GM12878 (cell line): ENCODE results near the gene CCDC63. TPM values are rescaled to one million over a fixed set of nuclear protein-coding genes. Genes with fewer than 3 reads are reported as not detected.

Experiments used
- ATAC-seq: fragments of 200-7000 bp; cut with Tn5 transposase; 3 replicates; pipeline ENCODE4 v1.9.1; 2020; ENCODE audit warnings: mild to moderate bottlenecking, moderate library complexity
- BruUV-seq: library from RNA; stranded (reverse); fragments of 400-500 nt; replicated peaks from 2 replicates; lab custom pipeline; 2021; lab: Mats Ljungman, UMichigan
- CTCF ChIA-PET: fragments of 300-600 bp; sonication (Branson Sonifier 250); formaldehyde crosslinking; extraction: SDS; loops from one replicate; lab custom pipeline; 2021; ENCODE audit warnings: inconsistent platforms; lab: Yijun Ruan, JAX
- POLR2A ChIA-PET: fragments of 350-600 bp; formaldehyde crosslinking; extraction: SDS; loops from one replicate; lab custom pipeline; 2021; ENCODE audit warnings: inconsistent platforms; lab: Charles Lee
- RAD21 ChIA-PET: fragments of 300-600 bp; sonication (Branson Sonifier 250); formaldehyde crosslinking; loops from one replicate; lab custom pipeline; 2023; ENCODE audit warnings: antibody characterized with exemption; ENCODE audit not compliant: unreplicated experiment; lab: Charles Lee
- SMC1A ChIA-PET: fragments of 300-600 bp; sonication (Branson Sonifier 250); formaldehyde crosslinking; loops from one replicate; lab custom pipeline; 2023; ENCODE audit not compliant: unreplicated experiment, uncharacterized antibody; lab: Charles Lee
- DNase-seq: peaks from one replicate; pipeline ENCODE4 v3.0.0-alpha.2; 2011; ENCODE audit warnings: low read depth, low spot score
- FAIRE-seq: peaks from 3 replicates; lab custom pipeline; 2011; peaks lifted over from hg19 to GRCh38; lab: Jason Lieb, UNC
- H2AFZ ChIP-seq: 2 replicates; pipeline ENCODE4 v1.6.0; 2011; ENCODE audit warnings: low read depth, low read length, control low read depth; ENCODE audit not compliant: control insufficient read depth
- H3K27ac ChIP-seq: 2 replicates; pipeline ENCODE4 v1.5.1; 2011; ENCODE audit warnings: control low read depth; ENCODE audit not compliant: control insufficient read depth, insufficient read depth
- H3K27me3 ChIP-seq, 2 experiments: replicated peaks in 1 of 2; 2 replicates each; pipeline versions ENCODE4 v1.6.0 to v1.6.1; 2011; ENCODE audit warnings: low read length in 1 of 2; ENCODE audit not compliant: control insufficient read depth in 2 of 2, insufficient read depth in 2 of 2
- H3K36me3 ChIP-seq, 2 experiments: 2 replicates each; pipeline ENCODE4 v1.5.1; 2011; ENCODE audit warnings: low read length in 1 of 2; ENCODE audit not compliant: control insufficient read depth in 2 of 2, insufficient read depth in 2 of 2
- H3K4me1 ChIP-seq: 2 replicates; pipeline ENCODE4 v1.6.1; 2011; ENCODE audit warnings: mild to moderate bottlenecking, low read length, moderate library complexity, mixed read lengths; ENCODE audit not compliant: control insufficient read depth, insufficient read depth
- H3K4me2 ChIP-seq: 2 replicates; pipeline ENCODE4 v1.6.0; 2011; ENCODE audit warnings: control low read depth; ENCODE audit not compliant: control insufficient read depth, insufficient read depth
- H3K4me3 ChIP-seq: fragments of 200-600 bp; sonication (generic); 2 replicates; pipeline ENCODE4 v1.5.1; 2016
- H3K79me2 ChIP-seq: 2 replicates; pipeline ENCODE4 v1.6.0; 2011; ENCODE audit warnings: low read length; ENCODE audit not compliant: control insufficient read depth, insufficient read depth
- H3K9ac ChIP-seq: 2 replicates; pipeline ENCODE4 v1.8.0; 2011; ENCODE audit warnings: low read length, control low read depth, mixed read lengths; ENCODE audit not compliant: control insufficient read depth, insufficient read depth
- H3K9me3 ChIP-seq: replicated peaks from 3 replicates; pipeline ENCODE4 v1.5.1; 2011; ENCODE audit warnings: mild to moderate bottlenecking, low read length; ENCODE audit not compliant: control insufficient read depth, insufficient read depth
- H4K20me1 ChIP-seq: 2 replicates; pipeline ENCODE4 v1.6.0; 2011; ENCODE audit not compliant: control insufficient read depth, insufficient read depth
- ATF7 ChIP-seq: fragments of 450-650 bp; IDR thresholded peaks from 2 replicates; pipeline ENCODE4 v1.6.1; 2016; ENCODE audit warnings: low read depth, mild to moderate bottlenecking
- BHLHE40 ChIP-seq, 2 experiments: fragments of 450-650 bp in 1 of 2; IDR thresholded peaks; 2 replicates each; pipeline ENCODE4 v1.6.1; 2011 to 2017; ENCODE audit warnings: low read depth in 2 of 2, borderline replicate concordance in 1 of 2, improper control_type of control experiment in 1 of 2, low read length in 1 of 2, mild to moderate bottlenecking in 1 of 2
- BRCA1 ChIP-seq: IDR thresholded peaks from 2 replicates; pipeline ENCODE4 v1.6.1; 2011; ENCODE audit warnings: low read depth, low read length, improper control_type of control experiment
- HDAC2 ChIP-seq: fragments of 200-600 bp; sonication (generic); IDR thresholded peaks from 2 replicates; pipeline ENCODE4 v1.6.1; 2017
- LARP7 ChIP-seq: fragments of 450-650 bp; IDR thresholded peaks from 2 replicates; pipeline ENCODE4 v1.6.1; 2017; ENCODE audit warnings: mild to moderate bottlenecking
- NBN ChIP-seq: fragments of 450-650 bp; IDR thresholded peaks from 2 replicates; pipeline ENCODE4 v1.6.1; 2016
- NFYB ChIP-seq: IDR thresholded peaks from 2 replicates; pipeline ENCODE4 v1.6.1; 2011; ENCODE audit warnings: low read depth, mild to moderate bottlenecking, low read length, improper control_type of control experiment, moderate library complexity; ENCODE audit not compliant: insufficient read depth
- POLR2AphosphoS5 ChIP-seq: IDR thresholded peaks from 2 replicates; pipeline ENCODE4 v1.6.1; 2011; ENCODE audit warnings: mild to moderate bottlenecking, low read length, inconsistent platforms
- SP1 ChIP-seq: IDR thresholded peaks from one replicate; pipeline ENCODE4 v1.6.1; 2011; ENCODE audit warnings: low read depth, low read length
- SPI1 ChIP-seq: IDR thresholded peaks from 2 replicates; pipeline ENCODE4 v1.6.1; 2011; ENCODE audit warnings: low read depth, mild to moderate bottlenecking, low read length, moderate library complexity, borderline replicate concordance; ENCODE audit not compliant: insufficient read depth
- ZNF24 ChIP-seq: fragments of 450-650 bp; IDR thresholded peaks from 2 replicates; pipeline ENCODE4 v1.6.1; 2017; ENCODE audit warnings: antibody characterized with exemption, mild to moderate bottlenecking
- WGBS: methylation state at CpG from one replicate; pipeline ENCODE4 v1.1.6; 2016; ENCODE audit warnings: low lambda C conversion rate; ENCODE audit not compliant: insufficient replicate concordance, insufficient coverage; ENCODE audit errors: missing lambda C conversion rate; 5-methylcytosine and 5-hydroxymethylcytosine counted together
- in situ Hi-C: fragments of 300-500 bp; cut with MboI; formaldehyde crosslinking; loops from 9 replicates; pipeline ENCODE4 v1.14.3; 2018; ENCODE audit warnings: mixed read lengths
- intact Hi-C: fragments of 100-400 bp; cut with micrococcal nuclease; formaldehyde crosslinking; loops from one replicate; pipeline ENCODE4 v1.14.2; 2022; ENCODE audit not compliant: unreplicated experiment
- polyA plus RNA-seq, 11 experiments: library from polyadenylated mRNA; depleted of rRNA in 4 of 11; unstranded in 6 of 11; stranded (reverse) in 5 of 11; fragments of >200 nt; fragmentation: Nextera tagmentation in 4 of 11; fragmentation: Illumina TruSeq in 1 of 11; extraction: Ambion mirVana in 4 of 11; extraction: Trizol in 1 of 11; gene quantifications; 1 replicate in 1 of 11; 2 replicates in 10 of 11; pipeline versions ENCODE4 v1.2.1 to v1.2.3, GENCODE V29; 2011 to 2016; ENCODE audit warnings: inconsistent platforms in 2 of 11, missing spikeins in 2 of 11, low read depth in 1 of 11
- total RNA-seq, 4 experiments: library from RNA; depleted of rRNA in 3 of 4; stranded (reverse); fragments of >200 nt in 3 of 4; fragmentation: Illumina TruSeq in 1 of 4; extraction: Trizol in 1 of 4; gene quantifications; 2 replicates each; pipeline versions ENCODE4 v1.2.1 to v1.2.3, GENCODE V29; 2013 to 2021
- TF ChIP-seq, protein P1 (sequence below): IDR thresholded peaks from 2 replicates; pipeline ENCODE4 v1.6.1; 2012; ENCODE audit warnings: low read length, inconsistent platforms
- TF ChIP-seq, protein P2 (sequence below): IDR thresholded peaks from 2 replicates; pipeline ENCODE4 v1.6.1; 2012; ENCODE audit warnings: improper control_type of control experiment, low read depth, low read length; ENCODE audit not compliant: insufficient replicate concordance

Gene CCDC63
- total and polyA plus RNA-seq, 10 of the 15 experiments (the other 5 are each of a cell fraction or from before 2014, with no cell fraction given): not detected

DNA sequence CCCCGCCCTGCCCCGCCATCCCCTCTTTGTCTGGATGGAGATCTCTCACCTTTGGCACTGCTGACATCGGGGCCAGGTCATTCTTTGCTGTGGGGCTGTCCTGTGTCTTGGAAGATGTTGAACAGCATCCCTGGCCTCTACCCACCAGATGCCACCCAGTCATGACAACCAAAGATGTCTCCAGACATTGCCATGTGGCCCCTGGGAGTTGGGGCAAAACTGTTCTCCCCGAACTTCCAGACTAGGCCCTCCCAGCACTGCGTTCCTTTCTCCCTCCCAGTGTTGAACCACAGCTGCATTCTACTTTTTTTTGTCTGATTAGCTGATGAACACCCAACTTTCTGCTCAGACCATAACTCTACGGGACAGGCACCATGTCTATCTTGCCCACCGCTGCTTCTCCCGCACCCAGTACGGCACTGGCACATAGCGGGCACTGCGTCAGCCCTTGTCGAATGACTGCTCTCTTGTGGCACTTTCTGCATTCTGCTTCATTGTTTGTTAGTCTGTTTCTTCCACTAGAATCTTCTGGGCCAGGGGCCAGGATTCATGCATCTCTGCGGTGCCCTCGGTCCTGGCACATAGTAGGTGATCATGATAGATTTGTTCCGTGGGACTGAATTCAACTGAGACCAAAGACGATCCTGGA lies 86.7 kb downstream of the CCDC63 start (continued):
- TF ChIP-seq, protein P1, sequence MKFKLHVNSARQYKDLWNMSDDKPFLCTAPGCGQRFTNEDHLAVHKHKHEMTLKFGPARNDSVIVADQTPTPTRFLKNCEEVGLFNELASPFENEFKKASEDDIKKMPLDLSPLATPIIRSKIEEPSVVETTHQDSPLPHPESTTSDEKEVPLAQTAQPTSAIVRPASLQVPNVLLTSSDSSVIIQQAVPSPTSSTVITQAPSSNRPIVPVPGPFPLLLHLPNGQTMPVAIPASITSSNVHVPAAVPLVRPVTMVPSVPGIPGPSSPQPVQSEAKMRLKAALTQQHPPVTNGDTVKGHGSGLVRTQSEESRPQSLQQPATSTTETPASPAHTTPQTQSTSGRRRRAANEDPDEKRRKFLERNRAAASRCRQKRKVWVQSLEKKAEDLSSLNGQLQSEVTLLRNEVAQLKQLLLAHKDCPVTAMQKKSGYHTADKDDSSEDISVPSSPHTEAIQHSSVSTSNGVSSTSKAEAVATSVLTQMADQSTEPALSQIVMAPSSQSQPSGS: no peak
- TF ChIP-seq ZNF24 (no peak), SP1 (no peak), SPI1 (no peak)
- TF ChIP-seq, all 136 proteins: peak for 0

DNA sequence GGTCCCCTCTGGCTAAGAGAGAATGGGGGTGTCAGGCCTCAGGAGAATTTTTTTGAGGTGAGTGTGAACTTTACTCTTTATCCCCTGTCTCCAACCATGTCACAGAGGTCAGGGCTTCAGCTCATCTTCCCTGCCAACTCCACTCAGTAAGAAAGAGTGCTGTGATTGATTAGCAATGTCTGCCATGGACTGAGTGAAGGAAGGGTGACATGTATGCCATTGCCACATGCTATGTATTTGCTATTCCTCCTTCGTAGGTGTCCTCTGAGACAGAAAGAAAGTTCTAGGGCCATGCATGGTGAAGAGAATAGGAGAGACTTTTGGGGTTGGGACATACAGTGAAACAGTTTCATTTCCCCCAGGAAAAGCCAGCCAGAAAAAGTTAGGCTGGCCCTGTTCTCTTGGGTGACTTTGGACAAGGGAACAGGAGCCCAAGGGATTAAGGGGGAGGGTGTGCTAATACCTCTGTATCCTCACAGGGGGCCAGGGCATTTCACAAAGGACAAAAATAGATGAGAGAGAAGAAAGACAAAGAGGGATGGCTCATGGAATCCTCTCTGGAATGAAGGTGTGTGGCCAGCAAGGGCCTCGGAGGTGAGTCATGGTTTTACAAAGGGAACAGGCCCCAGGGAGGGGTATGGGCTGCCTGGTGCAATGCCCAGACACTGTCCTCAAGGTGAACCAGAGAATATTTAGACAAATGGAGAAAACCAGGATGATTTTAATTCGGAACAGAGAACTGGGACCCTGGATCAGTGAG lies 87.5 kb downstream of the CCDC63 start:
- in situ Hi-C loops: loop anchor here (5.0 kb wide), 1 partner anchor 378 kb away; no protein-coding TSS in a partner anchor
- 13% methylated on average over 3 of the region's 3 CpGs for WGBS
- Histone ChIP-seq H3K27ac (no peak overlapping the region), H3K9me3 (no peaks in the 10 kb centered on the region), H3K9ac (no peak overlapping the region), H3K4me1 (peaks cover 3% of the 10 kb centered on the region; the same call in 1 of the 2 replicates), H3K36me3 (no peaks in the 10 kb centered on the region), H4K20me1 (no peaks in the 10 kb centered on the region), H3K27me3 (no peaks in the 10 kb centered on the region), H2AFZ (no peak overlapping the region), H3K4me3 (no peak overlapping the region), H3K4me2 (no peak overlapping the region), H3K79me2 (no peaks in the 10 kb centered on the region)
- ATAC-seq (no peak), DNase-seq (no peak), FAIRE-seq (no peak)
- ChIA-PET RAD21 (no interaction called here), SMC1A (interaction anchor here (2.2 kb wide), 1 partner anchor 39 kb away, joined by 7 read pairs; no protein-coding TSS in a partner anchor), POLR2A (no interaction called here), CTCF (interaction anchor here (10.1 kb wide), 1 partner anchor 38 kb away, joined by 80 read pairs; no protein-coding TSS in a partner anchor)
- no TSS peak for BruUV-seq
- intact Hi-C loops: no loop called here
- TF ChIP-seq BHLHE40 (IDR thresholded peaks at IDR 0.05; ENCODE audit: borderline replicate concordance in 1 of 2, low read depth in 2 of 2, low read length in 1 of 2) (no peak), NFYB (no peak), NBN (no peak), BRCA1 (no peak), ATF7 (no peak), HDAC2 (no peak), LARP7 (no peak), POLR2AphosphoS5 (no peak)
- TF ChIP-seq, protein P2, sequence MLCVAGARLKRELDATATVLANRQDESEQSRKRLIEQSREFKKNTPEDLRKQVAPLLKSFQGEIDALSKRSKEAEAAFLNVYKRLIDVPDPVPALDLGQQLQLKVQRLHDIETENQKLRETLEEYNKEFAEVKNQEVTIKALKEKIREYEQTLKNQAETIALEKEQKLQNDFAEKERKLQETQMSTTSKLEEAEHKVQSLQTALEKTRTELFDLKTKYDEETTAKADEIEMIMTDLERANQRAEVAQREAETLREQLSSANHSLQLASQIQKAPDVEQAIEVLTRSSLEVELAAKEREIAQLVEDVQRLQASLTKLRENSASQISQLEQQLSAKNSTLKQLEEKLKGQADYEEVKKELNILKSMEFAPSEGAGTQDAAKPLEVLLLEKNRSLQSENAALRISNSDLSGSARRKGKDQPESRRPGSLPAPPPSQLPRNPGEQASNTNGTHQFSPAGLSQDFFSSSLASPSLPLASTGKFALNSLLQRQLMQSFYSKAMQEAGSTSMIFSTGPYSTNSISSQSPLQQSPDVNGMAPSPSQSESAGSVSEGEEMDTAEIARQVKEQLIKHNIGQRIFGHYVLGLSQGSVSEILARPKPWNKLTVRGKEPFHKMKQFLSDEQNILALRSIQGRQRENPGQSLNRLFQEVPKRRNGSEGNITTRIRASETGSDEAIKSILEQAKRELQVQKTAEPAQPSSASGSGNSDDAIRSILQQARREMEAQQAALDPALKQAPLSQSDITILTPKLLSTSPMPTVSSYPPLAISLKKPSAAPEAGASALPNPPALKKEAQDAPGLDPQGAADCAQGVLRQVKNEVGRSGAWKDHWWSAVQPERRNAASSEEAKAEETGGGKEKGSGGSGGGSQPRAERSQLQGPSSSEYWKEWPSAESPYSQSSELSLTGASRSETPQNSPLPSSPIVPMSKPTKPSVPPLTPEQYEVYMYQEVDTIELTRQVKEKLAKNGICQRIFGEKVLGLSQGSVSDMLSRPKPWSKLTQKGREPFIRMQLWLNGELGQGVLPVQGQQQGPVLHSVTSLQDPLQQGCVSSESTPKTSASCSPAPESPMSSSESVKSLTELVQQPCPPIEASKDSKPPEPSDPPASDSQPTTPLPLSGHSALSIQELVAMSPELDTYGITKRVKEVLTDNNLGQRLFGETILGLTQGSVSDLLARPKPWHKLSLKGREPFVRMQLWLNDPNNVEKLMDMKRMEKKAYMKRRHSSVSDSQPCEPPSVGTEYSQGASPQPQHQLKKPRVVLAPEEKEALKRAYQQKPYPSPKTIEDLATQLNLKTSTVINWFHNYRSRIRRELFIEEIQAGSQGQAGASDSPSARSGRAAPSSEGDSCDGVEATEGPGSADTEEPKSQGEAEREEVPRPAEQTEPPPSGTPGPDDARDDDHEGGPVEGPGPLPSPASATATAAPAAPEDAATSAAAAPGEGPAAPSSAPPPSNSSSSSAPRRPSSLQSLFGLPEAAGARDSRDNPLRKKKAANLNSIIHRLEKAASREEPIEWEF: no peak
